Glomerular visceral epithelial cell (primary cell): Measurements from ENCODE around the gene ATP6V0D1.
"Not testable (repeated sequence)": the region's sequence is repeated elsewhere in the genome, so short reads cannot be mapped to it uniquely, and the experiment has no call there.

ENCODE experiments used
- DNase-seq: peaks from one replicate; pipeline ENCODE4 v3.0.0-alpha.2; 2016; ENCODE audit errors: extremely low spot score

Gene ATP6V0D1

DNA sequence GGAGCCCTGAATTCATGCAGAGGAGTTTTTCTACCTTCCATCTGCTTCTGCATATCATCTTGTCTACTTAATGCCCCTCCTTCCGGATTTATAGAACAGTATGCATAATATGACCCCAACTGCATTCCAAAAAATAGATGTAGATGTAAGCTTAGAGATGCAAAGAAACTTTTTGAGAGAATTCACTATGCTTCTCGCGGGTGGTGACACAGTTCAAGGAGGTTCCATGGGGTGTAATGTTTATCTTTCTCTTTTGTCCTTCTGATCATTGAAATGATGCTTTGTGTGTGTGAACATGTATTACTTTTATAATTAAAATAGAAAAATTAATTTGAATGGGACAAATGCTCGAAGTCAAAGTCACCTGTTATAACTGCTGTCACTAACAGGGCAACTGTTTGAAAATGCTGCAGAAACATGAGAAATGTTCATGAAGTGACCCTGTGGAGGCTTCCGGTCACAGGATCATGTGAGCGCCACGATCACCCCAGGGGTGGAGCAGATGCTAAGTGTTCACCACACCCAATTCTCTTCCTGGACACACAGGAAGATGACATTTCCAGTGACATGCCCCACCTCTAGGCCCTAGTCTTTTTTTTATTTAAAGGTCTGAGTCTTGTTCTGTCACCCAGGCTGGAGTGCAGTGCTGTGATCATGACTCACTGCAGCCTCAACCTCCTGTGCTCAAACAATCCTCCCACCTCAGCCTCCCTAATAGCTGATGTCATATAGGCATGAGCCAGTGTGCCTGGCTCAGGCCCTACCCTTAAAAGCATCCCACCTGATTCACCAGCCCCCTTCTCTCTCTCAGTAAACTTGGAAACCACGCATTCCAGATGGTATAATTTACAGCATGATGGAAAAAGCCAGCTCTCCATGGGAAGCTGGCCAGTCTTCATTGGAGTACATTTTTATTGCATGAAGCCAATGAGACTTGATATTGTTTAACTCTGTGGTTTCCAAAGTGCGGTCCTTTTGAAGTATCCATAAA lies 23.4 kb upstream of the ATP6V0D1 start:
- DNase-seq, result peak; percentile 9

DNA sequence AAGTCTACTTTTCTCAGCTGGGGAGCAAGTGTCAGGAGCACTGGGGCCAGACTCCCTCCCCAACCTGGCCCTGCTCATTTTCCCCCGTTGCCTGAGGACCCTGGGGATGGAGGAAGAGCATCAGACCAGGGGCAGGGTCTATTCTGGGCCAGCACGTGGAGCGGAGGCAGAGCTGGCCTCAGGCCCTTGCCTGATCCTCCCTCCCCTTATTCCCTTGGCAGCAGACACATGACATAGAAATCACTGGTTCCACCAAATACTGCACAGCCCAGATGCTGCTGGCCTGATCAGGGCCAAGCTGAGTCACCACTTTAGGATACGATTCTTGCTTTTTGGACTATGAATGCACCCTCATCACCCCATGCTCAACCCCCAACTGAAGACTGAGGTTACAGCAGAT lies 18.1 kb upstream of the ATP6V0D1 start:
- DNase-seq, result no peak

DNA sequence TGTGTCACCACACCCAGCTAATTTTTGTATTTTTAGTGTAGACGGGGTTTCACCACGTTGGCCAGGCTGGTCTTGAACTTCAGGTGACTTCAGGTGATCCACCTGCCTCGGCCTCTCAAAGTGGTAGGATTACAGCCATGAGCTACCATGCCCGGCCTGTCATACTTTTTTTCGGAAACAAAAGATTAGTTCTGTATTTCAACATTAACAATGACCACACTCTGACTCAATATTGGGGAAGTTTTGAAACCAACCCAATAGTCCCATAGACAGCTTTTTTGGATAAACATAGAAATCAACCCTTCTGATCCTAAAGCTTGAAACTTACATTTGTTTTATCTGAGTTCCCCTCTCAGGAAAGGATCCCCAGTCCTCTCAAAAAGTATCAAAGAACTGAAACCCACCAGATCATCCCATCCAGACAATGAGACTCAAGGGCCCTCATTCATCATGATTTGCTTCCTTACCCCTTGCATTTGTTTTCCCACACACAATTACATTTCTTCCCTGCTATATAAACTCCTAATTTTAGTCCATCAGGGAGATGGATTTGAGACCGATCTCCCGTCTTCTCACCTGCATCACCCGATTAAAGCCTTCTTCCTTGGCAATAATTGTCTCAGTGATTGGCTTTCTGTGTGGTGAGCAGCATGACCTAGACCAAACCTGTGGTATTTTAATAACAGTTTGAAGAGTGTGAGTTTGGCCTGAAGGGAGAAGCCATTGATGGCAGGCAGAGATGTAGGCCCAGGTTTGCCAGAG lies 9.6 kb upstream of the ATP6V0D1 start:
- DNase-seq, result no peak

DNA sequence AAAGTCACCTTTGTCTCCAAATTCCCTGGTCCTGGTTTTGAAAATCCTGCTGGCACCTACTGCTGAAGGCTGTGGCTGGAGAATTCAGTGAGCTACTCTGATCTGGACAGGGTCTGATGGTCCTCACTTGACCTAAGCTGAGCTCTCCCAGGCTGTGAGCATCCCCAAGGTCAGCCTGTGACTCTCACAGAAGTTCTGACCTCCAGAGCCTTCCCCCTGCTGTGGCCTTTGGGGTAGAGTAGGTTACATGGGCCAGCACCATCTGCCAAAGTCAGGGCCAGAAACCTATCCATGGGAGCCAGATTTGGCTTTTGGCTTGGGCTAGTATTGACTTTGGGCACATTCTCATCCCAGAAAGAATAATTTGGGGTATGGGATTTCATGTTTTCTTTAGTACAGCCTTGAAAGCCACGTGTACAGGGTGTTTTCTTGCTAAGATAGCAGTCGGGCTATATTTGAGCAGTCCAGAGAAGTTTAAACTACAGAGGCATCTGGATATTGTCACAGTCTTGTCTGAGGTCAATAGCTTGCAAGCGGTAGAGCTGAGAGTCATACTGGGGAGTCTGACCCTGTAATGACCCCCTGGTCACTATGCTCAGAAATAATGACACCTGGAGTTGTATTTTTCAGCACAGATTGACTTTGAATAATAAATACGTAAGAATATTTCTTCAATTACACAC lies 8.6 kb upstream of the ATP6V0D1 start:
- DNase-seq, result no peak

DNA sequence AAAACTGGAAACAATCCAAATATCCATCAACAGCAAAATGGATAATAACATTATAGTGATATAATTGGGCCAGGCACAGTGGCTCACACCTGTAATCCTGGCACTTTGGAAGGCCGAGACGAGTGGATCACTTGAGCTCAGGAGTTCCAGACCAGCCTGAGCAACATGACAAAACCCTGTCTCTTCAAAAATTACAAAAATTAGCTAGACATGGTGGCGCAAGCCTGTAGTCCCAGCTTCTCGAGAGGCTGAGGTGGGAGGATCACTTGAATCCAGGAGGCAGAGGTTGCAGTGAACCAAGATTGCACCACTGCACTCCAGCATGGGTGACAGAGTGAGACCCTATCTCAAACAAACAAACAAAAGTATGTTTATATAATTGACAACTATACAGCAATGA lies 6.6 kb upstream of the ATP6V0D1 start:
- not testable (repeated sequence) for DNase-seq

DNA sequence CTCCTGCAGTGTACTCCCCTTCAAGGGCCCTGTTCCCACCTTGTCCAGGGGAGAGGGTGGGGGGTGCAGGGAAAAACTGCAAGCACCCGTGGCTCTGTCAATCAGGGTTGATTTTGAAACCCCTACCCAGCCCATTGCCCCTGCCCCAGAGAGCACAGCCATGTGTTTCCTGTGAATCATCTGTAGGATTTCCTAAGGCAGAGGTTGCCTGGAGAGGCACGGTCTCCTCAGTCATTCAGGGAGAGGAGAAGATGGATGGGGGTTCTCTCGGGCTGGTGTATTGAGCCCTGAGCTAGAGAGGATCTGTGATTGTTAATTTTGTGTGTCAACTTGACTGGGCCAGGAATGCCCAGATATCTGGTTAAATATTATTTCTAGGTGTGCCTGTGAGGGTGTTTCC lies 5.8 kb upstream of the ATP6V0D1 start:
- DNase-seq, result no peak

DNA sequence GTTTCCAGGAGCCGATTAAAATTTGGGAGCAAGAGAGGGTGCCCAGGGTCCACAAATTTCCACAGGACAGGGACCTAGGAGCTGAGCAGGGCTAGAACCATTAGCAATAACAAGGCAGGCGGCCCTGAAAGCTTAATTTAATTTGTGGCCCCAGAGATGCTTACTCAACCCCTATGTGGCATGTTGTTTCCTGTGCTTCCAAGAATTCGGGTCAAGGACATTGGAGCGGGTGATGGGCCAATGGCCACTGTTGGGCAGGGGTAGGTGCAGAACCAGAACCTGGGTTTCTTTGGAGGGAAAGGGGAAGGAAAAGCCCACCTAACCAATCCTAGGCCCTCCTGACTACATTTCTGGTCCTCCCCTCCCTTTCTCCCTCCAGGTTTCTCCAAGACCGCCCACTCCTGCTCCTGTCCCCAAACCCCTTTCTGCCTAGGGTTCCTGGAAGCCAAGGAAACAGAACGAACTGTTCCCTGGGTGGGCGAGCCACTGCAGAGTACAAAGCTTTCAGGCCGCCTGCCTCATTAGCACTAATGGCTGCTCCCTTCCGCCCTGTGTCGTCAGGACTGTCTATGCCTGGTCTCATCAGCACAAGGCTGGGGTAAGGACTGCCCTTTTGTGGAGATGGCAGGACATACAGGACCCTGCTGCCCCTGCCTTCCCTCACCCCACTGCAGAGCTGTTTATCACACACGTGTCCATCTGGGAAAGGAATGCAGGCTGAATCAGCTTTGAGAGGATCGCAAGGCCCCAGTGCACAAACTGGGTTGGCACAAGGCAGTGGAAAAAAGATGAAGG lies 3.0 kb upstream of the ATP6V0D1 start:
- DNase-seq, result no peak

DNA sequence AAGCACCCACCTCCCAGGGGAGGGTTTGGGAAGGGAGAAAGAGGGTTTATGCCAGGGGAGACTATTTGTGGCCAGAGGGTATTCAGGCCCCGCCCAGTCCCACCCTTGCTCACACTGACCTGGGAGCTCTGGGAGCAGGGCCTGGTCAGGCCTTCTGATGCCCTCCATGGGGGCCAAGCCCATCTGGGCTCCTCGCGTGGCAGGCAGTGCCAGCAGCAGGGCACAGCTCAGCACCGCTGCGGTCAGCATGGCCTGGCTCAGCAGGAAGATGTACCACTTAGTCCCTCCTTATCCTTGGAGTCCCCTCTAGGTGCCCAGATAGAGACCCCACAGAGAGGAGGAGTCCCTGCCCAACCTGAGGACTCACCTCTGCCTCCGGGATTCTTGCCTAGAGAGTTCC lies 2.2 kb upstream of the ATP6V0D1 start, which contains the start of gene AGRP:
TSS of gene AGRP (minus strand) at position 398 of the 400 bp plus-strand sequence. CDS start at position 249, 149 bp downstream.
- DNase-seq, result no peak

DNA sequence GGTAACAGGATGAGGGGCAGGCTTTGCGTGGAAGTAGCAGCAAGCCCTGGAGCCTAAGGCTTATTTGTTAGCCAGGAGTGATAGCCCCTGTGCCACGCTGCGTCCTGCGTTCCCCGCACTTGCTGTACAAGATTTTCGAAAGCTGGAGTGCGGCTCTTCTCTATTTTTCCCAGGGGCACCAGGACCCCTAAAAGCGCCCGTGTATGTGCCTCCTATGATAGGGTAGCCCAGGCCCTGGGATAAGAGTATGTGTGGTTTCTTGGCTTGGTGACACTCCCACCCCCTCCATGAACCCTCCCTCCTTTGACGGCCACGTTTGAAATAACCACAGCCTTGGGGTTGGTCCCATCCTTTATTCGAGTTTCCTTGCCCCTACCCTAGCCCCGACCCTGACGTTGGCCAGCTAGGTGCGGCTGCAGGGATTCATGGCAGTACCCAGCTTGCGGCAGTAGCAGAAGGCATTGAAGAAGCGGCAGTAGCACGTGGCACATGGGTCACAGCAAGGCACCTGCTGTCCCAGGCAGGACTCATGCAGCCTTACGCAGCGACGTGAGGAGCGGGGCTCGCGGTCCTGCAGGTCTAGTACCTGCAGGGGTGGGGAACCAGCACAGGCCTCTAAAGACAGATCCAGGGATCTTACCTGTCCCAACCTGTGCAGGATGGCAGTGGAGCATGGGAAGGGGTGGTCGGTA lies 1.4 kb upstream of the ATP6V0D1 start:
- no peak for DNase-seq

DNA sequence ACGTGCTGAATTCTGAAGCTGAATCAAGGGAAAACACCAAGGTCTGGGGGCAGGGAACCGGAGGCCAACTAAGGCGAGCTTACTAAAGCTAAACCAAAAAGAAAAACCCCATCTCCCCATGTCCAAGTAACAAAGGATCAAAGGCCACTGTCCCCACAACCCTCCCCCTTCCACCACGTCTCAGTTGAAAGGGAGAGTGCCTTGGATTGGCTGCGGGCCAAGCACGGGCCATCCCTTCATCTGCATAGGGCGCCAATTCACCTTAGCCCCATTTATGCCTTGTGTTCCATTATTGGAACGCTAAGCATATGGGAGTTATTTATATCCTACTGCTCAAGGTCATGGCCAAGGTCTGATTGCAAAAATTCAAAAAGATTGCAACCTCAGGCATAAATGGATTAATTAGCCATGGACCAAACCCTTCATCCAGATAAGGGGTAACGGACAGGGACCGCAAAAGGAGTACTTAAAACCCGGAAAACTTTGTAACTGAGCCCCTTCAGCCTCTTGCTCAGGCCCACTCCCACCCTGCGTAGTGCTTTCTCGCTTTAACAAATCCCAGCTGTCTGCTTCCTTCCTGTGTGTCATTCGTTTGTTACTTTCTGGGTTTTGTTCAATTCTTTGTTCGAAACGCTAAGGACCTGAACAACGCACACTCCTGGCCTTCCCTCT lies 740 bp upstream of the ATP6V0D1 start:
- DNase-seq, result peak; percentile 20

DNA sequence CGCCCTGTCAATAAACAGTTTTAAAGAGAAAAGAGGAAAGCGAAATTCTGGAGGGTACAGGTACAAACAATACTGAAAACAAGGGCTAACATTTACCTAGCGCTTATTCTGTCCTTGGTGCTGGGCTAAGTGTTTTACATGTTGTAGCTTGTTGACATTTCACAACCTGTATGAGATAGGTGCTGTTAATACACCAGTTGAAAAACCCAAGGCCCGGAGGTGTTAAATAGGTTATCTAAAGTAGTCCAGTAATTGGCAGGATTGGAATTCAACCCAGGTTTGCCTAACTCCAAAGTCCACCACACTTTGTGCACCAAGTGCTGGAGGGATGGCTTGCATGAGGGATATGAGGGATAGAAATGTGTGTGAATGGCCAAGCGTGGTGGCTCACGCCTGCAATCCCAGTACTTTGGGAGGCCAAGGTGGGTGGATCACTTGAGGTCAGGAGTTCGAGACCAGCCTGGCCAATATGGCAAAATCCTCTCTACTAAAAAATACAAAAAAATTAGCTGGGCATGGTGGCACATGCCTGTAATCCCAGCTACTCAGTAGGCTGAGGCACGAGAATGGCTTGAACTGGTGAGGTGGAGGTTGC lies 2.9 kb downstream of the ATP6V0D1 start:
- no peak for DNase-seq

DNA sequence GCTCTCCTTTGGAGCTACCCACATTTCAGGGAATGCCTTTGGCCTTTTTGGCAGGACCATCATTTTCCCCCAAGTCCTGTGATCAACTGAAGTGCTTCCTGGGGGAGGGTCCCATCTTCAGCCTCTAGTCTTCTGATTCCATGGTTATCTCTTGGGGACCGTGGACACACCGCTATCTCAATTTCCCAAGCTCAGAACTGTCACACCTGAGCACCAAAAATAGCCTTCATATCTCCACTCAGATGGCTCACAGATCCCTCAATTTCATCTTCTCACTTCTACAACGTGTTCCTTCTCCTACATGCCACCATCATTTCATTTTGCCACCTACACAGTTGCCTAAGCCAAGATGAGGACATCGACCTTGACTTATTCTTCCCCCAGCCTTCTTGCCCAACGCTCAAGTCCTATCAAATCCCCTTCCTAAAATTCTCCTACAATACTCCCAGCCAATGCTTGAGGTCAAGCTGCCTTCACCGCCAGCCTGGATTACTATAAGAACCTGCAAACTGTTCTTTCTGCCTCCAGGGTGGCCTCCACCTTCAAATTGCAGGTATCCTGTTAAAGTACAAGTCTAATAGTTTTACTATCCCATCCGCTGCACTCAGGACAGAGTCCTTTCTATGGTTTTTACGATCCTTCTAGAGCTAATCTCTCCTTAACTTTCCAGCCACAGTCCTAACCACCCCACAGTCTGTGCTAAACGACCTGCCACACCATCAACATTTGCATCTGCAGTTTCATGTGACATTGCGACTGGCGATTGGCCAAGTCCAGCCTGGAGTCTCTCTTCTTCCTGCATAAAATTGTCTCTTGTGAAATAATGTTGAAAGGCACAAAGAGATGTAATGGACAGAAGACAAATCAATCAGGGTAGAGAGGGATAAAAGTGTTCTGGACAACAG lies 6.2 kb downstream of the ATP6V0D1 start:
- DNase-seq, result no peak

DNA sequence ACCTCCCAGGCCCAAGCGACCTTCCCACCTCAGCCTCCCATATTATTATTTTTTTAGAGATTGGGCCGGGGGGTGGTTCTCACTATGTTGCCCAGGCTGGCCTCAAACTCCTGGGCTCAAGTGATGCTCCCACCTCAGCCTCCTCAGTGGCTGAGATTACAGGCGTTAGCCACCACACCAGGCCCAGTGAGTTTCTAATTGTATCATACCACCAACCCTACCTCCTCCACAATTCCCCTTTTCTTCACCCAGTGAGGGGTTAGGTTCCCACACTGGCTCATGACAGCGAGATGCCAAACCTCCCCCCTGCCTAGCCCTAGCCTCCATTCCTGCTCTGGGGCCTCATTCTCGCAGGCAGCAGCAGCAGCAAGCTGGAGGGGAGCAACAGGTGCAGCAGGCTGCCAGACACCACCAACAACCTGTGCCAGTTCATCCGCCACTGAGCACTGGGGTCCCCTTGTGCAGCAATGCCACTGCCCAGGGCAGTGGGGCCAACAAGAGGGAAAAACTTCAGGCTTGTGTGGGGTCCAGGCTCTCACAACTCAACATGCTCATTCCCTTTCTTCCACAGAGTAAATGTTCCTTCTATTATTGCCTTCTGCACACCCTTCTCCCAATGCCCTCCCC lies 9.1 kb downstream of the ATP6V0D1 start:
- DNase-seq, result no peak

DNA sequence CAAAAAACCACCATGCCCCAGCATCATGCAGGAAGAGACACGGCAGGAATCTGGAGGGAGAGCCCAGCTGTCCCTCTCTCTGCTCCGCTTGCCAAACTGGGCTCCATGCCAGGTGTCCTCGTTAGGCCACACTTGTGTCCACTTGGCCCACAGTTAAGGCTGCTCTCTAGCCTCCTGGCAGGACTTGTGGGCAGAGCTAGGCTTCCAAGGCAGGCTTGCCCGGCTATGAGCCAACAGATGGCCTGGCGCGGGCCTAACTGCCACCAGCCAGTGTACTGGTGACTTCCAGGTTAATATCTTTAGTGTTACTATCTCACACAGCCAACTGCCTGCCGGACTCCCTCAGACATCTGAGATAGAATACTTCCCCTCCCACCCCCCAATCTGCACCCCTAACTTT lies 10.6 kb downstream of the ATP6V0D1 start:
- DNase-seq, result no peak

DNA sequence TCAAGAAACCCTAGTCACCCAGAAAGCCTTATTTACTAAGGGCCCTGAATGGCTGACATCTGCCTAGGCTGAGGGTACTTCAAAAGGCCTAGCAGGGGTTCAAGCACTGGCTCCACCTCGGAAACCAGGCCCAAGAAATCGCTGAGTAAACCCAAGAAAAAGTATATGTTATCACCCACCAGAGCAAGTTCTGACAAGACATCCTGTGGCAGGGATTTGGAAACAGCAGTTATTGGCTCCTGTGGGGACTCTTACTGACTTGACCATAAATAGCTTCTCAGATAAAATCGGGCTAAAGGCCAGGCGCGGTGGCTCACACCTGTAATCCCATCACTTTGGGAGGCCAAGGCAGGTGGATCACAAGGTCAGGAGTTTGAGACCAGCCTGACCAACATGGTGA lies 12.2 kb downstream of the ATP6V0D1 start:
- no peak for DNase-seq

DNA sequence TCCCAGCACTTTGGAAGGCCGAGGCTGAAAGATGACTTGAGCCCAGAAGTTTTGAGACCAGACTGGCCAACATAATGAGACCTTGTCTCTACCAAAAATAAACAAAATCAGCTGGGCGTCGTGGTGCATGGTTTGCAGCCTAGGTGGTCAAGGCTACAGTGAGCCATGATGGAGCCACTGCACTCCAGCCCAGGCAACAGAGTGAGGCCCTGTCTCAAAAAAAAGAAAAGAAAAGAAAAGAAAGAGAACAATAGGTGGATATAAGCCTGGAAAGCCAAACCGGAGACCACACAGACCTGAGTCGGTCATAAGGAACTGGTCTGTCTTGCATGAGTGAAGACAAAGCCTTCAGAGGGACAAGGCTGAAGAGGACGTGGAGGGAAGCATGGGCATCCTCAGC lies 14.4 kb downstream of the ATP6V0D1 start:
- no peak for DNase-seq

DNA sequence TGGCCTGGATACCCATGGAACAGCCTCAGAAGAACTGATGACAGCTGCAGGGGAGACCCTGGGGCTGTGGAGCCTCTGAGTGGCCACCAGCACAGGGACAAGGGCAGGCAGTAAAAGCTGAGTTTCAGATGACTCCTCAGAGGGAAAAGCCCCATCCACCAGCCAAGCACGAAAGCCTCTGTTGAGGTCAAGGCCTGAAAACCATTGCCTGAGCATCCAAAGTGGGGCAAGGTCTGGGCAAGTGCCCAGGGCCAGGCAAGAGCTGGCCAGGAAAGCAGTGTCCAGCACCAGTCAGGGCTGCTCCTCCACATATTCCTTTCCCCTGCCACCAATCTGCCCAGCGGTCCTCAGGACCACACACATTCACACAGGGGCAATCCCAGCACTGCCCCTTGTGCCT lies 16.4 kb downstream of the ATP6V0D1 start:
- no peak for DNase-seq

DNA sequence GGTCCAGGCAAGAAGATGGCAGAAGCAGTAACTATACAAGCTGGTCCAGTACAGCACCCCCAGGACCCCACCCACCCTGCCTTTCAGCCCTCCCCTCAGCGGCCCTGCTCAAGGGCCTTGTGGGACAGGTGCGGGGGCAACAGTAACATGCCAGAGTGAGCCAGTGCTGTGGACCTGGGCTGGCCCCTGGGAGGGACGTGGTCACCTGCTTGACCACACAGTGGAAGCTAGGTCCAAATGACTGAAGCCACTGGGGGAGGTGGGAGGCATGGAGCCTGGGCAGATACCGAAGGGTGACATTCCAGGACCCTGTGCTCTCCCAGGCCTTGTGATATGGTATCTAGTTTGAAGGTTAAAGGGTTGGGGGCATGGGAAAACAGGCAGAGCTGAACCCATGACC lies 17.3 kb downstream of the ATP6V0D1 start:
- no peak for DNase-seq
